Measurements from ENCODE around the gene SORCS2. TPM values are rescaled to one million over a fixed set of nuclear protein-coding genes. Genes with fewer than 3 reads are reported as not detected.

Gene SORCS2
- total RNA-seq, 1 donor from 2014 or later, result 3.0 TPM

GRCh38 chr4:7593646-7594412 is 401.5 kb downstream of the SORCS2 start:
- TF ChIP-seq CTCF (IDR thresholded peaks at IDR 0.05), result no peak
- no peak overlapping the region for H3K4me3 Mint-ChIP-seq (ENCODE audit: unreplicated experiment)
- DNase-seq (ENCODE audit: extremely low spot score, unreplicated experiment), result no peak
- peaks cover 4% of the 10 kb centered on the region for H3K27me3 Mint-ChIP-seq (ENCODE audit: unreplicated experiment)
- H3K9me3 Mint-ChIP-seq (ENCODE audit: unreplicated experiment), result peaks cover 3% of the 10 kb centered on the region
- H3K4me1 Mint-ChIP-seq (ENCODE audit: unreplicated experiment), result no peaks in the 10 kb centered on the region
- no peaks in the 10 kb centered on the region for H3K36me3 Mint-ChIP-seq (ENCODE audit: unreplicated experiment)
- H3K27ac Mint-ChIP-seq (ENCODE audit: unreplicated experiment), result no peak overlapping the region

GRCh38 chr4:7595934-7596461 is 403.7 kb downstream of the SORCS2 start:
- TF ChIP-seq CTCF (IDR thresholded peaks at IDR 0.05), result no peak
- Mint-ChIP-seq H3K4me1 (ENCODE audit: unreplicated experiment) (no peaks in the 10 kb centered on the region), H3K27me3 (ENCODE audit: unreplicated experiment) (peaks cover 6% of the 10 kb centered on the region), H3K4me3 (ENCODE audit: unreplicated experiment) (no peak overlapping the region), H3K36me3 (ENCODE audit: unreplicated experiment) (no peaks in the 10 kb centered on the region), H3K27ac (ENCODE audit: unreplicated experiment) (no peak overlapping the region), H3K9me3 (ENCODE audit: unreplicated experiment) (no peaks in the 10 kb centered on the region)
- no peak for DNase-seq (ENCODE audit: extremely low spot score, unreplicated experiment)

- TF ChIP-seq CTCF (IDR thresholded peaks at IDR 0.05), result no peak
- no peak overlapping the region for H3K4me3 Mint-ChIP-seq (ENCODE audit: unreplicated experiment)
- DNase-seq (ENCODE audit: extremely low spot score, unreplicated experiment), result no peak
- no peak overlapping the region for H3K27ac Mint-ChIP-seq (ENCODE audit: unreplicated experiment)
- H3K36me3 Mint-ChIP-seq (ENCODE audit: unreplicated experiment), result no peaks in the 10 kb centered on the region
- H3K4me1 Mint-ChIP-seq (ENCODE audit: unreplicated experiment), result no peaks in the 10 kb centered on the region
- peaks cover 6% of the 10 kb centered on the region for H3K27me3 Mint-ChIP-seq (ENCODE audit: unreplicated experiment)
- H3K9me3 Mint-ChIP-seq (ENCODE audit: unreplicated experiment), result no peaks in the 10 kb centered on the region
These were observed 404.7 kb downstream of the SORCS2 start for GRCh38 chr4:7596918-7597606.

GRCh38 chr4:7598939-7599790 is 406.8 kb downstream of the SORCS2 start:
- DNase-seq (ENCODE audit: extremely low spot score, unreplicated experiment), result no peak
- Mint-ChIP-seq H3K4me3 (ENCODE audit: unreplicated experiment) (no peak overlapping the region), H3K27me3 (ENCODE audit: unreplicated experiment) (peaks cover 6% of the 10 kb centered on the region), H3K9me3 (ENCODE audit: unreplicated experiment) (no peaks in the 10 kb centered on the region), H3K27ac (ENCODE audit: unreplicated experiment) (no peak overlapping the region), H3K36me3 (ENCODE audit: unreplicated experiment) (no peaks in the 10 kb centered on the region), H3K4me1 (ENCODE audit: unreplicated experiment) (no peaks in the 10 kb centered on the region)
- no peak for TF ChIP-seq CTCF (IDR thresholded peaks at IDR 0.05)
